Measurements from ENCODE around the gene FILIP1. TPM values are rescaled to one million over a fixed set of nuclear protein-coding genes. Genes with fewer than 3 reads are reported as not detected.

The FILIP1 gene
- total RNA-seq: 1 to 10 TPM in 1 of 4 donors, under 1 TPM in 3; 0.08 to 2.3 (median 0.25) TPM

GRCh38 chr6:75493400-75494064 is at the start of gene FILIP1:
Gene FILIP1, minus strand, starts transcription at chr6:75493800. Its CDS starts 78,828 bp downstream, at chr6:75414972.
- no peaks in the 10 kb centered on the region for H3K9me3 ChIP-seq
- H3K27ac ChIP-seq: peak within 1 kb of the TSS; percentile 59
- no peaks in the 10 kb centered on the region for H3K27me3 ChIP-seq
- no peak for DNase-seq (ENCODE audit: low spot score in 2 of 2)
- H3K4me1 ChIP-seq: no peaks in the 10 kb centered on the region
- no peaks in the 10 kb centered on the region for H3K36me3 ChIP-seq
- TF ChIP-seq EP300 (IDR thresholded peaks at IDR 0.05) (no peak), POLR2AphosphoS5 (IDR thresholded peaks at IDR 0.05) (no peak), CTCF (IDR thresholded peaks at IDR 0.05) (no peak), POLR2A (IDR thresholded peaks at IDR 0.05) (peak in 1 of 2 donors; percentile 18)
- peak within 1 kb of the TSS; percentile 32 for H3K4me3 ChIP-seq
- 28% methylated on average over 10 of the region's 10 CpGs for WGBS

GRCh38 chr6:75543311-75543710 is 49.7 kb upstream of the FILIP1 start:
- no peak for DNase-seq (ENCODE audit: low spot score in 2 of 2)
- TF ChIP-seq EP300 (IDR thresholded peaks at IDR 0.05) (no peak), CTCF (IDR thresholded peaks at IDR 0.05) (no peak), POLR2AphosphoS5 (IDR thresholded peaks at IDR 0.05) (no peak), POLR2A (IDR thresholded peaks at IDR 0.05) (no peak)
- H3K27ac ChIP-seq: no peak overlapping the region

GRCh38 chr6:75539136-75539535 is 45.5 kb upstream of the FILIP1 start:
- Histone ChIP-seq H3K4me1 (no peaks in the 10 kb centered on the region), H3K9me3 (no peaks in the 10 kb centered on the region), H3K27me3 (no peaks in the 10 kb centered on the region), H3K27ac (no peak overlapping the region), H3K4me3 (no peak overlapping the region), H3K36me3 (no peaks in the 10 kb centered on the region)
- DNase-seq (ENCODE audit: low spot score in 2 of 2): no peak
- TF ChIP-seq POLR2A (IDR thresholded peaks at IDR 0.05): no peak
- no peak for TF ChIP-seq CTCF (IDR thresholded peaks at IDR 0.05)
- TF ChIP-seq EP300 (IDR thresholded peaks at IDR 0.05): no peak
- TF ChIP-seq POLR2AphosphoS5 (IDR thresholded peaks at IDR 0.05): no peak
- WGBS: 74% methylated on average over 4 of the region's 4 CpGs

More at GRCh38 chr6:75543311-75543710, 49.7 kb upstream of the FILIP1 start:
- Histone ChIP-seq H3K27me3 (no peaks in the 10 kb centered on the region), H3K36me3 (no peaks in the 10 kb centered on the region), H3K4me3 (no peak overlapping the region), H3K4me1 (no peaks in the 10 kb centered on the region), H3K9me3 (no peaks in the 10 kb centered on the region)
- 87% methylated on average over 2 of the region's 2 CpGs for WGBS

GRCh38 chr6:75532521-75532920 is 38.9 kb upstream of the FILIP1 start:
- Histone ChIP-seq H3K9me3 (no peaks in the 10 kb centered on the region), H3K4me1 (no peaks in the 10 kb centered on the region), H3K27ac (no peak overlapping the region), H3K4me3 (no peak overlapping the region), H3K27me3 (no peaks in the 10 kb centered on the region), H3K36me3 (no peaks in the 10 kb centered on the region)
- TF ChIP-seq POLR2A (IDR thresholded peaks at IDR 0.05) (no peak), POLR2AphosphoS5 (IDR thresholded peaks at IDR 0.05) (no peak), EP300 (IDR thresholded peaks at IDR 0.05) (no peak), CTCF (IDR thresholded peaks at IDR 0.05) (no peak)
- 83% methylated on average over 1 of the region's 1 CpG for WGBS
- no peak for DNase-seq (ENCODE audit: low spot score in 2 of 2)

GRCh38 chr6:75531174-75531573 is 37.6 kb upstream of the FILIP1 start:
- no peak overlapping the region for H3K4me3 ChIP-seq
- 77% methylated on average over 1 of the region's 1 CpG for WGBS

More at GRCh38 chr6:75531174-75531573, 37.6 kb upstream of the FILIP1 start:
- no peaks in the 10 kb centered on the region for H3K4me1 ChIP-seq
- H3K9me3 ChIP-seq: no peaks in the 10 kb centered on the region
- TF ChIP-seq CTCF (IDR thresholded peaks at IDR 0.05) (no peak), EP300 (IDR thresholded peaks at IDR 0.05) (no peak), POLR2AphosphoS5 (IDR thresholded peaks at IDR 0.05) (no peak), POLR2A (IDR thresholded peaks at IDR 0.05) (no peak)
- H3K27me3 ChIP-seq: no peaks in the 10 kb centered on the region
- DNase-seq (ENCODE audit: low spot score in 2 of 2): no peak
- H3K27ac ChIP-seq: no peak overlapping the region
- H3K36me3 ChIP-seq: no peaks in the 10 kb centered on the region

Data from suprapubic skin (tissue), 4 donors.